ENCODE measurements around the gene BOLA1. TPM values are rescaled to one million over a fixed set of nuclear protein-coding genes. Genes with fewer than 3 reads are reported as not detected.

BOLA1 gene
- total RNA-seq, 1 donor, result 7.0 TPM

DNA sequence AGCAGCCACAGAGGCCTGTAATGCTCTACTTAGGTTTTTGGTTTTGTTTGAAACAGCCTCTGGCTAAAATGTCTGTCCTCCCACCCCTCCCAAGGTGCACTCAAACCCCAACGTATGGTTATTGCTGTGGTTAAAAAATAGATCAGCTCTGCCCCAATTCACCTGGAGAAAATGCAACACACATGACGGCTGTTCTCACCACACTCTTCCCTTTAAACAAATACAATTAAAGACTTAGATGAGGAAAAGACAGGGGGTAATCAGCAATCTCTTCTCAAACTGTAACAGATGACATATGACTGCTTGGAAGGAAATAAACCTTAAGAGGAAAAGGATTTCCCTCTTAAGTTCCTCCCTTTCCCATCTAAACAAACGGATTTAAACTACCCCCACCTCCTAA, 43.5 kb downstream of the BOLA1 start:
- no peak for DNase-seq (ENCODE audit: low read depth)
- no peak overlapping the region for H3K4me3 ChIP-seq (ENCODE audit: low read depth, low read length)
- TF ChIP-seq, protein P1, sequence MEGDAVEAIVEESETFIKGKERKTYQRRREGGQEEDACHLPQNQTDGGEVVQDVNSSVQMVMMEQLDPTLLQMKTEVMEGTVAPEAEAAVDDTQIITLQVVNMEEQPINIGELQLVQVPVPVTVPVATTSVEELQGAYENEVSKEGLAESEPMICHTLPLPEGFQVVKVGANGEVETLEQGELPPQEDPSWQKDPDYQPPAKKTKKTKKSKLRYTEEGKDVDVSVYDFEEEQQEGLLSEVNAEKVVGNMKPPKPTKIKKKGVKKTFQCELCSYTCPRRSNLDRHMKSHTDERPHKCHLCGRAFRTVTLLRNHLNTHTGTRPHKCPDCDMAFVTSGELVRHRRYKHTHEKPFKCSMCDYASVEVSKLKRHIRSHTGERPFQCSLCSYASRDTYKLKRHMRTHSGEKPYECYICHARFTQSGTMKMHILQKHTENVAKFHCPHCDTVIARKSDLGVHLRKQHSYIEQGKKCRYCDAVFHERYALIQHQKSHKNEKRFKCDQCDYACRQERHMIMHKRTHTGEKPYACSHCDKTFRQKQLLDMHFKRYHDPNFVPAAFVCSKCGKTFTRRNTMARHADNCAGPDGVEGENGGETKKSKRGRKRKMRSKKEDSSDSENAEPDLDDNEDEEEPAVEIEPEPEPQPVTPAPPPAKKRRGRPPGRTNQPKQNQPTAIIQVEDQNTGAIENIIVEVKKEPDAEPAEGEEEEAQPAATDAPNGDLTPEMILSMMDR (IDR thresholded peaks at IDR 0.05; ENCODE audit: insufficient read depth, low read length), result no peak

DNA sequence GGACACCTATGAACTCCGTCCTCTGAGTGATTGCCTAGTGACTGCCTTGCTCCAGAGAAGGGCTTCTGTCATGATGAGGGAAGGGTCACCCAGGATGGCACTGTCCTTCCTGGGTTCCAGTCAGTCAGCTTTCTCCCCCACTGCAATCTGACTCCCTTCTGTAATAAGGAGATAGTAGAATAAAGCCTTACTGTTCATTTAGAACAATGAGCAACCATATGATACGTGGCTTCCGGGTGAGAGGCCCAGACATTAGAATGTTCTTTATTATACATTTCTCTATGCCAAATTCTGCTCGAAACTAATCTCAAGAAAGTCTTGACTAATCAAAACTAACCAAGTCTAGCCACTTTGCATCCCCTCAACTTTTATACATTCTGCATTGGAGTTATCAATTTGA, 45.8 kb downstream of the BOLA1 start:
- no peak for DNase-seq (ENCODE audit: low read depth)
- TF ChIP-seq, protein P1 (IDR thresholded peaks at IDR 0.05; ENCODE audit: insufficient read depth, low read length), result no peak
- H3K4me3 ChIP-seq (ENCODE audit: low read depth, low read length), result no peak overlapping the region

DNA sequence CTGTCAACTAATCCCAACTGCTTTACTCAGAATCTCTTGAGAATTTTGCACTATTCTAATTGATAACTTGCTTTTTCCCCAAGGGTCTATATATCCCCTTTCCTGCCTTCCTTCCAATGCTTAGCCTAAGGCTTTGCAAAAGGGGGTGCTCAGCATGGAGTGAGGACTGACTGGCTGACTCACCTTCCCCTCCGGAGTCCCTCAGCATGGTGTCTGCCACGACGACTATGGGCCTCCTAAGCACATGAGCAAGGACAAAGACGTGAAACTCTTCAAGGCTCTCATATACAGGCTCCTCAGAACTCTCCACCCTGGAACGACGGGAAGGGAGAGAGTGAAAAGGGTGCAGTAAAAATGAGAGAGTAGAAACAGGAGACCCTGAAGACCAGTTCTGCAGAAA, 50.5 kb downstream of the BOLA1 start:
- H3K4me3 ChIP-seq (ENCODE audit: low read depth, low read length), result no peak overlapping the region
- TF ChIP-seq, protein P1 (IDR thresholded peaks at IDR 0.05; ENCODE audit: insufficient read depth, low read length), result no peak
- DNase-seq (ENCODE audit: low read depth), result no peak

Other genes with a start within 250 kb of the BOLA1 start
- gene FCGR1A, start 116.9 kb upstream of the BOLA1 start, total RNA-seq (ENCODE audit: low replicate concordance), result not detected in 2 replicates
- gene SV2A, start 18.3 kb downstream of the BOLA1 start, total RNA-seq (ENCODE audit: low replicate concordance), result 17.4 and 25.0 TPM in 2 replicates
- gene SF3B4, start 28.2 kb downstream of the BOLA1 start, total RNA-seq (ENCODE audit: low replicate concordance), result 2.8 and 24.9 TPM in 2 replicates
- 7.3 and 22.1 TPM in 2 replicates for gene MTMR11, start 37.3 kb downstream of the BOLA1 start, total RNA-seq (ENCODE audit: low replicate concordance)
- 17.7 and 41.7 TPM in 2 replicates for gene OTUD7B, start 111.2 kb downstream of the BOLA1 start, total RNA-seq (ENCODE audit: low replicate concordance)
- 26.0 and 47.8 TPM in 2 replicates for gene VPS45, start 168.2 kb downstream of the BOLA1 start, total RNA-seq (ENCODE audit: low replicate concordance)

Data from fibroblast of the aortic adventitia (primary cell).